GF-D8 (cell line): ENCODE measurements around the gene CTNNA2.

Experiments used
- DNase-seq: peaks from one replicate; lab custom pipeline; 2025; lab: John Stamatoyannopoulos, UW

Gene CTNNA2

DNA sequence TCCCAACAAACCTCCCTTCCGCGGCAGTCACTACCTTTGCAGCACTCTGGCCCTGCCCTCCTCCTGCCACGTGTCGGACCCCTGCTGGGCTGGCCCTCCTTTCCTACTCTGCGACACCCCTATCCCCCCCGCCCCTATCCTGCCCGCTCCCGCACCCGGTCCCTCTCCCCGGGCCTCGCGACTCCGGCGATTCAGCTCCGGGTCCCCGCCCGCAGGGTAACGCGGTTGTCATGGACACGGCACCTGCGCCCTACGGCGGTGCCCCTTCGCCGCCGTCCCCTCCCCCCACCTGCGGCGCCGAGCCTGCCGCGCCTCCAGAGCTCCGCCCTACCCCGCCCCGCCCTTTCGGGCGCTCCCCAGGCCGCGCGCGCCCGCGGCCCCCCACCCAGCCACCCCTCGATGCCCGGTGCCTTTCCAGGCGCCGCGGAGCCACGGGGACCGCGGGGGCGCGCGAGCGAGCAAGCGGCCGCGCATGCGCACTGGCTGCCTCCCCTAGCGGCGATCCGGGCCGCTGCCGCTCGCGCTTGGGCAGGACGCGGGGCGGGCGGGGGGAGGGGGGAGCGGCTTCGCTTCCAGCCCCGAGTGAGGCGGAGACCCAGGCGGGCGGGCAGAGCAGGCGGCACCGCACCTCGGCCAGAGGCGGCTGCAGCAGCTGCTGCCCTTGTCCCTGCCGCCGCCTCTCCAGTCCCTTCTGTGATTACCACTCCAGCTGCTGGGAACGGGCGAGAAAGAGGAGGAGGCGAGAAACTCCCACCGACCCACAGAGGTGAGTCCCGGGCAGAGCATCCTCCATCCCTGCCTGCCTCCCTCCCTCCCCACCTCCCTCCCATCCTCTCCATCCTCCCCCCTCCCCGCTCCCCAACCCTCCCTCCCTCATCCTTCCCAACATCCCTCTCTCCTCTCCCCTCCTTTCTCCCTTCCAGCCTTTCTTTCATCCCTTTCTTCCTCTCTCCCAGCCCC is at the start of gene CTNNA2:
TSS of gene CTNNA2 (plus strand) at position 610 of the 960 bp plus-strand sequence.
- DNase-seq = no peak

DNA sequence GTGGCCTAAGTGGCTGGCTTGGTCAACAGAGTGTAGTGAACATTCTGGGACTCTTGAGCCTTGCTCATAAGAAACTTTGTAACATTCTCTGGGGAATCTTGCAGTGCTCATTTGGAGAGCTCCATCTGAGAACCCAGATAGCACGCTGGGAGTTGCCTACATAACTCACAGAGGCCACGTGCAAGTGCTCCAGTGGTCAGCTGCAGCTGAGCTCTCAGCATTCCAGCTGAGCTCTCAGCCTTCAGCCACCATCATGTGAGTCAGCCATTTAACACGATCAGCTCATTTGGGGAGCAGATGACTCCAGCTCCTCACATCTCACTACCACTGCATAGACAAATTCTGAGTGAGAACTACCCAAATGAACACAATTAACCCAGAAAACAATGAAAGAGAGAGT is 25.5 kb upstream of the CTNNA2 start:
- DNase-seq = no peak

DNA sequence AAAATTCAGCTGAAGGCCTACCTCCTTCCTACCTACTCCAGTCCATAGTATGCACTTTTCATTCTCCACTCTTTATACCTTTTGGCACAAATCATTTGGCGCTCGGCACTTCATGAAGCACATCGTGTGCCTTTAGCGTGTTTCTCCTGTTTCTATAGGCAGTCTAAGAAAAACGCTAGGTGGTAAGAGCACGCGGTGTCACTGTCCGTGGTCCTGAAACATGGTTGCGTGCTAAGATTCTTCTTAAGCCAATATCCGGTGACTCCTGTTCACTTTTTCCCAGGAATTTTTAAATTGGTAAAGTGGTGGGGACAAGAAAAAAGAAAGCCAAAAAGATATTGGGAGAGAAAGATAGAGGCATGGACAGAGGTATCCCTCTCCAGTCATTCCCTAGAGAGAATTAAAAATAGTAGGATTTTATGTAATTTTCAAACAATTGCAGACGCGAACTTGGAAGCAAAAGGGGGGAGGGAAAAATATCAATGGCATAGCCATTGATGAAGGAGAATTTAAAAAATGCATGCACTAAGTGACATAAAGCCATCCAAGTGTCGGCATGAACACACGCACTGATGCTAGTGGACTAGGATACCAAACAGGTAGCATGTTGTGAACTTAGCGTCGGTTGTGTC is 1.4 kb upstream of the CTNNA2 start:
- no peak for DNase-seq

DNA sequence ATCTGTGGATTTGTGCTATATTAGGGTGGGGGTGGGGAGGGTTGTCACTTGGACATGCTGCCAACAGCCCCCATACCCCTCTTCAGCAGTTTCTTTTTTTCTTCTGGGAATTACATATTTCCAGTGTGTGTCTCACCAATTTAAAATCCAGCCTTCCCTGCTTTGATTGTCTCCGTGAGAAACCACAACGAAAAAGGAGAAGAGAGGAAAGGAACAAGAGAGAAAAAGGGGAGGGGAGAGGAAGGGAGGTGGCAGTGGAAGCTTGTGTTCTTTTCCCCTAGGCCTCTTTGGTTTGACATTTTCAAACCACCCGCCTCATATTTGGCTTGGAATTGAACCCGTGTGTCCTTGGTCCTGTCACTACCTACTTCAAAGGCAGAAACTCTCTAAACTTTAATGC is 860 bp downstream of the CTNNA2 start:
- no peak for DNase-seq

DNA sequence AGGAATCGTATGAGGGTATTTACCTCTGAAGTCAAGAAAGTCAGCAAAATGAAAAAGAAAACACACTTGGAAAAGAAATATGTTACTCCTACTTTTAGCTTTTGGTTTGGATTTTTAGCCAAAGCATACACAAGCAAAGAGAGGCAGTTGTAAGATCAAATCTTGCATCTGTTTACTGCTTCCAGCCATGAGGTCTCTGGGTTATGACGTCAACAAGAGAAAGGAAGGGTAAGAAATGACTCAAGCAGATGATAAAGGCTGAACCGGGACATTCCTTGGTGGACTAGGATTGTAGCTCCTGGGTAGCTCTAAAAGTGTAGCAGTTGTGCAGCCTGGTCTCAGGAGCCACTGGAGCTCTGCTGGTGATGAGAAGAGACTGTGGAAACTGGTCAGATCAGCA is 16.8 kb downstream of the CTNNA2 start:
- no peak for DNase-seq

DNA sequence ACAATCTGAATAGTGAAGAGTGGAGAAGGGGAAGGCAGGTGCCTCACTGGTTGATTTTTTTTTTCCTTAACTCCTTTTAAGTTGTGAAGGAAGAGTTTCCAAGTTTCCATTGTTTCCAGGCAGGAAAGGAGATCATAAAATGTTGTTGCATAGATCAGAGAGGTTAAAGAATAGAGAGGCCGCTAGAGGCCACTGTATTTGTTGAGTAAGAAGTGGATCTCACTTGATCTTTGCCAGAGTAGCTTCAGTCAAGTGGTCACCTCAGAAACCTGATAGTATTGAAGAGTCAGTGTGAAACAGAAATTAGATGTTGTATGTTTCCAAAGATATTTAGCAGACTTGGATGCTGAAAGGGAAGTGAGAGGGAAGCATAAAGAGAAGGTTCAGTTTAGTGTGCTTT is 17.6 kb downstream of the CTNNA2 start:
- no peak for DNase-seq

DNA sequence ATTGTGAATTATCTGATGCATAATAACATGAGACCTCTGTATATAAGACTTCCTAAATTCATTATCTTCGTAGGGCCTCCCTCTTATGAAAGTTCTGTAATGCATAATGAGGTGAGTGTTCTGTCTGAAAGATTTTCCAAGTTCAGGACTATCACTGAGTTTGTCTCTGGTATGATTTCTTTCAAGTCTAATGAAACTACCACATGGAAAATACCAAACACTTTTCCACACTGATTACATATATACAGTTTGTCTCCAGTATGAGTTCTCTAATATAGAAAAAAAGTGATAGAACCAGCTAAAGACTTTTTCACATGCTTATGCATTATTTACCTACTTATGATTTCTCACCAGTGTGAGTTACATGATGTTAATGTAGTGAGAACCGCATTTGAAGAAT is 34.7 kb downstream of the CTNNA2 start:
- no peak for DNase-seq

DNA sequence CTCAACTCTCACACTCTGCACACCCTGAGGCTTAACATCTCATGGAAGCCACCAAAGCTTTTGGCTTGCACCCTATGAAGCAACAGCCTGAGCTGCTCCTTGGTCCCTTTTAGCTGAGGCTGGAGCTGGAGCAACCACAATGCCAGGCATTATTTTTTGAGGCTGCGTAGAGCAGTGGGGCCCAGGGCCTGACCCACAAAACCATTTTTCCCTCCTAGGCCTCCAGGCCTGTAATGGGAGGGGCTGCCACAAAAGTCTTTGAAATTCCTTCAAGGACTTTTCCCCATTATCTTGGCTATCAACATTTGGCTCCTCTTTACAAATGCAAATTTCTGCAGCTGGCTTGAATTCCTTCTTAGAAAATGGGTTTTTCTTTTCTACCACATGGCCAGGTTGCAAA is 39.8 kb downstream of the CTNNA2 start:
- DNase-seq = no peak

DNA sequence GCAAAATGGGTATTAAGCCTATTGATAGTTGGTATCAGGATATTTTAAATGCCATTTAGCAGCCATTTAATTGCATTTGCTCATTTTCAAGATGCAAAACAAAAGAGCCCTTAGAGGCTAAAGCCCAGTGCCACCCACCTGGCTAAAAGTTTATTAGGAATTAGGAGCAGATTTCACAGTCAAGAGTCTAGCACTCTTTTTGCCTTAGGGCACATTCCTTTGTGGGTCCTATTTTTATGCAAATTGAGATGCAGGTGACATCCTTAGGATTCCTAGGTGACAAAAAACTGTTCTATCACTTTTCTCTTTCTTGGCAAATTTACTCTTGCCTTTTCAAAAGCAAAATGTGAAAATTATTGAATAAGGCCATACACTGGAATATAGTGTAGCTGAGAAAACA is 42.0 kb downstream of the CTNNA2 start:
- DNase-seq = no peak

DNA sequence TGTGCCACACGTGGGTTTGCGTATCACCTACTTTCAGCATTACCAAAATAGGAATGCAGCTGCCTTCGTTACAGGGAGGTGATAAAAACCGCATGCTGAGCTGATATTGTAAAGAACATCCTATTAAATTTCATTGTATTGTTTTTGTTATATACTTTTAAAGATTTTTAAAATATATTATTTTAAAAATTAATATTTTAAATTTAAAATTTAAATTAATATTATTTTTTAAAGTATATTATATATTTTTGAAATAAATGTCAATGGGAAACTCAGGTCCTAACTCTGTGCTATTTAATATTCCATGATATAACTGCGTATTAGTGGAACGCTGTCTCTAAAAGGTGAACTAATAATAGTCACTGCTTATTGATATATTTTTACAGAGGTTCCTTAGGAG is 51.2 kb downstream of the CTNNA2 start:
- no peak for DNase-seq

DNA sequence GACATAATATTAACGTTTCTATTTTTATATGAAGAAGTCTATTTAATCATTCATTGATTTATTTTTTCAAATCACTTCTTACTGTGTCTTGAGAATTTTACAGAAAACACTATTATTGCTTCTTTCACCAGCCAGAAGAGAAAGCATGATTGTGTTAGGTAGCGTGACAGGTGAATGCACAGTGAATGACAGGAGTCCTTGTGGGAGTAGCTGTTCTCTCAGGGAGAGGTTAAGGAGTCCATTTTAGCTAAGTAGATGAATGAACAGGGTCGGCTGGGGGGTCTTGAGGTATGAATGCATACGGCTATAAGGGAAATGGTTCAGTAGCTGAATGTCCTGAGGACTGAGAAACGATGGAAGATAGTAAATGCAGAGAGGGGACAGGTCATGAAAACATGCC is 56.2 kb downstream of the CTNNA2 start:
- no peak for DNase-seq

DNA sequence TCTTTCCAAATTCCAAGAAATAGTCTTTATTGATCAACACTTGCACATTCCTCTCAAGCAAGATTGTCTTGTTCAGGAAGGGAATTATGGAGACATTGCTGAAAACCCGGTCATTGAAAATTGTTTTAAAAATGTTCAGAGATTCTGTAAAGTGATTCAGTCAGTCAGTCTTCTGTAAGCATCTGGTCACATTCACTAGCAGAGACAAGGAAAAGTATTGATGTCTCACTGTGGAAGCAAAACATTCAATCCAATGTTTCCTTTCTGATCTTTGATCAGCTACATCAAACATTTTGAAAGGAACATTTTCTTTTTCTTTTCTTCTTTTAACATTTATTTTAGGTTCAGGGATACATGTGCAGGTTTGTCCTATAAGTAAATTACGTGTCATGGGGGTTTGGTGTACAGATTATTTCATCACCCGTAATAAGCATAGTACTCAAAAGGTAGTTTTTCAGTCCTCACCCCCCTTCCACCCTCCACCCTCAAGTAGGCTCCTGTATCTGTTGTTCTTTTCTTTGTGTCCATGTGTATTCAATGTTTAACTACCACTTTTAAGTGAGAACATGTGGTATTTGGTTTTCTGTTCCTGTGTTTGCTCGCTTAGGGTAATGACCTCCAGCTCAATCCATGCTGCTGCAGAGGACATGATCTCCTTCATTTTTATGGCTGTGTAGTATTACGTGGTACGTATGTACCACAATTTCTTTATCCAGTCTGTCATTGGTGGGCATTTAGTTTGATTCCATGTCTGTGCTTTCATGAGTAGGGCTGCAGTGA is 61.2 kb downstream of the CTNNA2 start:
- DNase-seq = no peak

DNA sequence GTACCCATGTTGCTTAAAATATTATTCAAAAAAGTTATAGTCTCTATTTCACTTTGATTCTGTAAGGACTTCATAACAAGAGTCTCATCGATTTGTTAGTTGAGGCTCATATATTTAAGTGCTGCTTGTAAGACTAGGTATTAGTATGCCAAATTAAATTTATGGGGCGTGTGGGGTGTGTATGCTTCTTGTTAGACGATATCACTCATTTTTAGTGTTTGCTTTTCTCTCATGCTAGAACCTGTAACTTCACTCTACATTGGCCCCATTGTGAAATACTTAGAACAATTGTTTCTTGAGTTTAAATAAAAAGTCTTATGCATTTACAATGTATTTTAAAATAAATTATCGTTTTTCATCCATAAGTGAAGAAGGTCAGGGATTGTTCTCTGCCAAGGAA is 63.6 kb downstream of the CTNNA2 start:
- no peak for DNase-seq

DNA sequence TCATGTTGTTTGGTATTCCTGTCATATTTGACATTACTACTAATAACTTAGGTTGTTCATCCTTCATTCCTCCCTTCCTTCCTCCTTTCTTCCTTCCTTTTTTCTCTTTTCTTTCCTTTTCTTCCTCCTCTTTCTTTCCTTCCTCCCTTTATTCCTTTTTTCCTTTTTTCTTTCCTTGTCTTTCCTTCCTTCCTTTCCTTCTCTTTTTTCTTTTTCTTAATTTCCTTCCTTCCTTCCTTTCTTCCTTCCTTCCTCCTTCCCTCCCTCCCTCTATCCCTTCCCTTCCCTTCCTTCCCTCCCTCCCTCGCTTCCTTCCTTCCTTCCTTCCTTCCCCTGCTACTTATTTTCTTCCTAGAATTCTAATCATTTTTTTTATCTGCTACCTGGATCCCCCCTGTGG is 66.1 kb downstream of the CTNNA2 start:
- DNase-seq = no peak

DNA sequence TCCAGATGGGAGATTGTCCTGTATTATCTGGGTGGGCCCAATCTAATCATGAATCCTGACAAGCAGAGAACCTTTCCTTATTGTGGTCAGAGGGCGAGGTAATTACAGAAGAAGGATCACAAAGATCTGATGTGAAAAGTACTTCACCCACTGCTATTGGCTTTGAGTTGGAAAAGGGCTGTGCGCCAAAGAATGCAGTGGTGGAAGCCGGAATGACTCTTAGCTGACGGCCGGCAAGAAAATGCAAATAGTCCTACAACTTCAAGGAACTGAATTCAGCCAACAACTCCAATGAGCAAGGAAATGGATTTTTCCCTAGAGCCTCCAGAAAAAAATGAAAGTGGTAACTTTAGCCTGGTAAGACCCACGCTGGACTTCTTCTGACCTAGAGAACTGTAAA is 67.3 kb downstream of the CTNNA2 start:
- DNase-seq = no peak

DNA sequence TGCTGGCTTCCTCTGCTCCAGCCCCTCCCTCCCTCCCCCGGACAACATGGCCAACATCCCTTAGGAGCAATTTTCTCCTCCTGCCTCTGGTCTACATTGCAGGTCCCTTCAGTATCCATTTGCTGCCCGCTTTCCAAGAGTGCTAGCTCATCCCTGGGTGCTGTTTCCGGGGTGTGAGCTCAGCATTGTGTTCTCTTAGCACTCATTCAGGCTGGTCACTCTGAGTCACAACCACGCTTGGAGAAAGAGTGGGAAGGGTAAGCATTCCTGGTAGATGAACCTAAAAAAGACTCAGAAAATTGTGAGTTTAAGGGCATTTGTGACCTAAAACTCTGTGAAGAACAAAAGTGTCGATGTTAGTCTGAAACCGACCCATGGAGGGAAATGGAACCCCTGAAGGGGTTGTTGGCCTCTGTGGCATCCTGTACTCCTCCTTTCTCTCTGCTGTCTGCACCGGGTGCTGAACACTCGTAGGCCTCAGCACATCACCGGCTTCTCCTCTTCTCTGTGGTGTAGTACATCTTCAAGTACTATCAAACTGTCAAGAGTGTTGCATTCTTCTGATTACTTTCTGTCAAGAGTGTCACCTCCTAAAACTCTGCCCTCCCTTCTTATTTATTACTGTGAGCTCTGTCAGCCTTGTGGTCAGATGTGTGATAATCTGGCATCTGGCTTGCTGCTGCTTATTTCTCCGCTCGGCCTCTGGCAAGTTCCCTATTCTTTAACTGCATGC is 73.0 kb downstream of the CTNNA2 start:
- DNase-seq = no peak

DNA sequence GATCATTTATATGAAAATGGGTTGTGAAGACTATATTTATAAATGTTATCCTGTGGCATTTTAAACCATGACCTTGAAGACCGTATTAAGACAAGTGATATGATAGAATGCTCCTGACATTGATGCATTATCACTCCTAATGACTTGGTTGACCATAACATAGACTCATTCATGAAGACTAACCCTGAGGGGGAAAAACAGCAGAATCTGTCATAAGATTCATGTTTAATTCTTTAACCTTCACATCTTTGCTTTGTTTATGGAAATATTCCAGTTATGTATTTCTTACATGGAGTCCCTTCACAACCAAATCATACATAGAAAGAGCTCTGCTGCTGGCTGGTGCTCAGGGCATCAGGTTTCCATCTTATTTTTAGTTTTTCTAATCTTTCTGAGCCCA is 78.4 kb downstream of the CTNNA2 start:
- no peak for DNase-seq

DNA sequence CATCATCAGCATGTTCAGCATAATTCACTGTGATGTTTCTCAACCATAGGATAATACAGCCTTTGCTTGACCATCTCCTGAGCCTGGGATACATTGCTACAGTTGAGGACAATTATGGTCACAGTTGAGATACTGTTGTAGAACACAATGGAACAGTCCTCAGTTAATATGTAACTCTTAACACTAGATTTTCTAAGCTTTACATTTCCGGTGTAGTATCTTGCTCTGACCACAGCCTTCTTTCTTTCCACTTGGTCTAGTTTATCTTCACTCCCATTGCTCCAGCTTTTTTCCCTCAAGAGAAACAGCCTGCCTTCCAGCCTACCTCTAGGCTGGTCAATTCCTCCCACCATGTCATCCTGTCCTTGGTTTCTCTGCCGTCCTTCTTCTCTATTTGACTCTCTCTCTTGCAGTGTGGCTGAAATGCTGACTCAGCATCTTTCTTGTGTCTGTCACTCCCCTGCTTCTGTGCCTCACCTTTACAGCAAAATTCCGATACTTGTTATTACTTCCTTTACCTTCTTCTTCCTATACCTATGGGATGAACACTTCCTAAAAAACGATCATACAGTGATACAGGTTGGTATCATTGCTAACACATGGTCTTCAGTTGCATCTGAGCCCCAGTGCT is 80.5 kb downstream of the CTNNA2 start:
- no peak for DNase-seq

DNA sequence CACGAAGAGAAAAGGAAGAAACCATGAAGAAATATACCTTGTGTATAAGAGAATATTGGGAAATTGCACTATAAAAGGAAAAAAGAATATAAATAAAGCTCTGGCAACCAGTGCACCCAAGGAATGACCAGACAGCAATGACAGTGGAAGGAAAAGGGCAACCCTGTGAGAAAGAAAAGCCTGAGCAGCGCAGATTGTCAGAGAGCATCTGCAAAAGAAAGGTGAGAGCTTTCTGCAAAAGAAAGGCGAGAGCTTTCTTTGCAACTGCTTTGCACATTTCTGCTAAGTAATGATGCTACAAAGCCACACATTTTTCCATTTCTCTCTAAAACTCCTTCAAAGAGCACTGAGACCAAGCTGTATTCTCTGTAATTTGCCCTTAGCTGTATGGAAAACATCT is 83.6 kb downstream of the CTNNA2 start:
- DNase-seq = no peak

DNA sequence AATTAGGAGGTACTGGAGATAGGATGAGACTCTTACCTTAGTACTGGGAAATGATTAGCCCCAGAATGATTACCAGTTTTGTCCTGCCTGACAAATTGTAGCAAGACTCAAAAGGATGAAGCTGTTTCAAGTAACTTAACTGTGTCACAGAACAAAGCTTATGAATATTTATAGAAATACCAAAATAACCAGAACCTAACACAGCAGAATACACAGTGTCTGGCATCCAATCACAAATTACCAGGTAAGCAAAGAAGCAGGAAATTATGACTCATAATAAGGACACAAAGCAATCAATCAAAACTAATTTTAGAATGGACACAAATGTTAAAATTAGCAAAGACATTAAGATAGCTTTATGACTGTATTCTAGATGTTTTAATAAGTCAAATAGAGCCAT is 91.9 kb downstream of the CTNNA2 start:
- no peak for DNase-seq

DNA sequence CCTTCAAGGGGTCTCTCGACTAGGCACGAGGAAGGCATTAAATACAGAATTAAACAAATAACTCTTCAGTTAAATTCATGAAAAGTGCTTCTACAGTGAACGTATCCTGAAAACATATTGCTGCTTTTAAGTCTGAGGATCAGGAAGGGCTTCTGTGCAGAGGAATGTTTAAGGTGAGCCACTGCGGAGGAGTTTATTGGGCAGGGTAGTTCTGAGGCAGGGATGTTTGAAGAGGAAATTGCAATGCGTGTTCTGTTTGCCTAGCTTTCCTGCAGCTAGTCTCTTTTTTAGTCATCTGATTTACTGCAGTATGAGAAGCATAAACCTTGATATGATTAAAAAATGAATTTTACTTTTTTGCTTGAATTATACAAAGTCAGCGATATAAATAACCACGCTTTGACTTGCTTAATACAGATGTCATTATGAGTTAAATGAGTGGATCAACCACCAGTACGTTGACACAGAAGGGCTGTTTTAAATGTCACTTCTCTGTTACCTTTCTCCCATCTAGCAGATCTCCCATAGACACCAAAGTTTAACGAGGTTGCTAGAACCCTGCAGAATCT is 98.7 kb downstream of the CTNNA2 start:
- DNase-seq = no peak
